Brain pericyte (primary cell): Measurements from ENCODE around the gene ST14.
"Not testable (repeated sequence)": the region's sequence is repeated elsewhere in the genome, so short reads cannot be mapped to it uniquely, and the experiment has no call there.

Experiments used
- DNase-seq: peaks from one replicate; pipeline ENCODE4 v3.0.0-alpha.2; 2012; ENCODE audit warnings: low read depth, low spot score

ST14 gene

GRCh38 chr11:130188585-130189347 lies 29.2 kb downstream of the ST14 start:
- DNase-seq = no peak

- no peak for DNase-seq
These were observed 30.1 kb downstream of the ST14 start for GRCh38 chr11:130189492-130190210.

- DNase-seq = no peak
These were observed 30.8 kb downstream of the ST14 start for GRCh38 chr11:130190371-130190881.

- DNase-seq = no peak
These were observed 32.3 kb downstream of the ST14 start for GRCh38 chr11:130191896-130192295.

GRCh38 chr11:130192845-130193267 lies 33.3 kb downstream of the ST14 start:
- no peak for DNase-seq

DNA sequence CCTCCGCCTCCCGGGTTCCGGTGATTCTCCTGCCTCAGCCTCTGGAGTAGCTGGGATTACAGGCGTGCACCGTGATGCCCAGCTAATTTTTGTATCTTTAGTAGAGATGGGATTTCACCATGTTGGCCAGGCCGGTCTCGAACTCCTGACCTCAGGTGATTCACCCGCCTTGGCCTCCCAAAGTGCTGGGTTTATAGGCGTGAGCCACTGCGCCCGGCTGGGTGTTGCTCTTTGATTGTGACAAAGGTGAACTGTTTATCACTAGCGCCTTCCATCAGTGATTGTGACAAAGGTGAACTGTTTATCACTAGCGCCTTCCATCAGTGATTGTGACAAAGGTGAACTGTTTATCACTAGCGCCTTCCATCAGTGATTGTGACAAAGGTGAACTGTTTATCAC lies 34.0 kb downstream of the ST14 start:
- DNase-seq = not testable (repeated sequence)

DNA sequence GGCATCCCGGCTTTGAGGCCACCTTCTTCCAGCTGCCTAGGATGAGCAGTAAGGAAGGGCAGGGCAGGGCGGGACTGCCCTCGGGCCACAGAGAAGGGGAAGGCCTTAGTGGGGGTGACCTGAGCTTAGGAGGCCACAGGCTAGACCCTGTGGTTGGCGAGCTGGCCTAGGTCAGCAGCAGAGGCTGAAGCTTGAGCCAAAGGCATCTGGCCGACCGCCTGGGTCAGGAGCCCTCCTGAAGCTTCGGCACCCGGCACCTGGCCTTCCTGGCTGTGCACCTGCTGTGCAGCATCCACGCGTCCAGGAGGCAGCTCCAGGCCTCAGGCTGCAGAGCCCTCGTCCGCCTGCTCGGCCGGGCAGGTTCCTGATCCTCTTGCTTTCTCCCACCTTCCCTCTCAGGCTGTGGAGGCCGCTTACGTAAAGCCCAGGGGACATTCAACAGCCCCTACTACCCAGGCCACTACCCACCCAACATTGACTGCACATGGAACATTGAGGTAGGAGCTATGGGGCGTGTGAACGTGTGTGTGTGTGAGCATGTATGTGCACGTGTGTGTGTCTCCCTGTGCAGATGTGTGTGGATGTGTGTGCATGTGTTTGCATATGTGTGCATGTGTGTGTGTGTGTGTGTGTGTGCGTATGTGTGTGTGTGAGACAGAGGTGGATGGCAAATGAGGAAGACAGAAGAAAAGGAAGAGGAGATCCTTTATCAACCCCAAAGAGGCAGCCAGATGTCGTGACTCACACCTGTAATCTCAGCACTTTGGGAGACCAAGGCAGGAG lies 34.9 kb downstream of the ST14 start:
- DNase-seq = no peak

DNA sequence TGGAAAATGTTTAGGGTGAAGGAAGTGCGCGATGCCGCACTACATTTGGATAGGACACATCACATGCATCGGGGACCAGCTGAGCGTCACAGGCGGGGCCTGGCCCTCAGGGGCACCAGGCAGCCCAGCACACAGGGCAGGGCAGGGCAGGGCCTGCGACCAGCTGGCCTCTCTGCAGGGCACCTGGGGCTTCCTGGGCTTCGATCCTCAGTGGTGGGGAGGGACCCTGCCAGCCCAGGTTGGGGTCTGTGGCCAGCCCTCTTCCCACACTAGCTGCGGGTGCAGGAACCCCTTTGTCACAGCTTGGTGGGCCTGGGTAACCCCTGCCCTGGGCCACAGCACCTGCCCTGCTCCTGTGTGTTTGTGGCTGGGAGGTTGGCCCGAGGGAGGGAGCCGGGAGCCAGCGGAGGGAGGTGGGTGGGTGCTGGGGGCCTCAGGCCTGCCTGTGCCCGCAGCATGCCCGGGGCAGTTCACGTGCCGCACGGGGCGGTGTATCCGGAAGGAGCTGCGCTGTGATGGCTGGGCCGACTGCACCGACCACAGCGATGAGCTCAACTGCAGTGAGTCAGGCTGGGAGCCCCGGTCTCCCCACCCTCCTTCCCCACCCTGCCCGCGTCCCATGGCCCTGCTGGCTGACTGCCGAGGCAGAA lies 37.9 kb downstream of the ST14 start:
- no peak for DNase-seq

GRCh38 chr11:130198292-130198691 lies 38.7 kb downstream of the ST14 start:
- no peak for DNase-seq

DNA sequence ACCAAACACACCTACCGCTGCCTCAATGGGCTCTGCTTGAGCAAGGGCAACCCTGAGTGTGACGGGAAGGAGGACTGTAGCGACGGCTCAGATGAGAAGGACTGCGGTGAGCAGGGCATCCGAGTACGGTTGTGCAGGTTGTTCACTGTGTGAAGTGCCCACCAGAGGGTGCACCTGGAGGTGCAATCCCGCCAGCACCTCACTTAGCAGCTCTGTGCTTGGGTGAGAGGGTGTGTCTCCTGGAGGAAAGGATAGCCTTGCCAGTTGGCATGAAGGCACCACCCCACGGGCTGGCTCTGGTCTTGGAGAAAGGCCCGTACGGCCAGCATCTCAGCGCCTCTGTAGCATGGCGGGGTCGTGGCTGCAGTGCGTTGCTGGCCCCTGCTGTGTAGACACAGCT lies 39.4 kb downstream of the ST14 start:
- DNase-seq = no peak

- no peak for DNase-seq
These were observed 40.2 kb downstream of the ST14 start for GRCh38 chr11:130199792-130200191.

DNA sequence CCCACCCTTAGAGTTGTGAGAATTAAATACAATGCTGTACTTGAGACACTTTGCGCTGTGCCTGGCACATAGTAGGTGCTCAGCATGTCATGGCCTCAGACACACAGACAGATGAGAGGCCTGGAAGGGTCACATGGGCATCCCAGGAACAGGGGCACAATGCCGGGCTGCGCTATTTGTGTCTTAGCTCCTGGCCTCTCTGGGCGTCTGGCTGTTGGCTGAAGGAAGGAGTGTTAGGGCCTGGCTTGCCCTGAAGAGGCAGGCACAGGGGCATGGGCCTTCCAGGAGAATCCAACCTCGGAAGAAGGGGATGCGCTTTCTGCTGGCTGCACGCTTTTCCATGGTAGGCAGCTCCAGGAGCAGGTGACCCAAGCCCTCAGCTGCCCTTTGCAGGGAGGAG lies 41.4 kb downstream of the ST14 start:
- no peak for DNase-seq

DNA sequence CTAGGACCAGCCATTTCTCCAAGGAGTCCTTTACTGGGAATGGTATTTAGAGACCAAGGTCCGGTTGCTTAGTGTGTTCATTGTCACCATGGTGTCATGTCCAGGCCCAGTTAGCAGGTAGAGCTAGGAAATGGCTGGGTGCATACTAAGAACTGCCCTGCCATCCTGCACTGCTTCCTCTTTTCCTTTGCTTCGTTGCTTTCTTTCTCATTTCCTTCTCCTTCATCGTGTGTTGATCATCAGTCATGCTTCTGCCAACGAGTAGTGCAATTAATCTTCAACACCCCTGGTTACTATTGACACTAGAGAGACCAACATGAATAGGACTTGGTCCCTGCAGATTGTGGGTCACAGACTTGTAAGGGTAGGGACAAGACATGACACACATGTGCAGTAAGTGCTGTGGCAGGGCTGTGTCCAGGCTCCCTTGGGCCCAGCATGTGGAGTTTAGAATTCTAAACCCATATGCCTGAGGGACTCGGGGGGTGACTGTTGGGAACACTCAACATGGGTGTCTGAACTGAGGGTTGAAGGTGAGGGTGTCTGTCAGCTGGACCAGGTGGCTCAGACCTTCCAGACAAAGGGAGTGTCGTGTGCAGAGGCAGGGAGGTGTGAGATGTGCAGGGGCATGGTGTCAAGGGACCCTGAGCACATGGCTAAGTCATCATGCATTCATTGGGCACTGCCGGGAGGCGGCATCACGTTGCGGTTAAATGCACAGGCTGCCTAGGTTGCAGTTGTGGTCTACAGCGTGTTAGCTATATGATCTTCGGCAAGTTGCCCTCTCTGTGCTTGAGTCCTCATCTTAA lies 42.6 kb downstream of the ST14 start:
- DNase-seq = no peak

DNA sequence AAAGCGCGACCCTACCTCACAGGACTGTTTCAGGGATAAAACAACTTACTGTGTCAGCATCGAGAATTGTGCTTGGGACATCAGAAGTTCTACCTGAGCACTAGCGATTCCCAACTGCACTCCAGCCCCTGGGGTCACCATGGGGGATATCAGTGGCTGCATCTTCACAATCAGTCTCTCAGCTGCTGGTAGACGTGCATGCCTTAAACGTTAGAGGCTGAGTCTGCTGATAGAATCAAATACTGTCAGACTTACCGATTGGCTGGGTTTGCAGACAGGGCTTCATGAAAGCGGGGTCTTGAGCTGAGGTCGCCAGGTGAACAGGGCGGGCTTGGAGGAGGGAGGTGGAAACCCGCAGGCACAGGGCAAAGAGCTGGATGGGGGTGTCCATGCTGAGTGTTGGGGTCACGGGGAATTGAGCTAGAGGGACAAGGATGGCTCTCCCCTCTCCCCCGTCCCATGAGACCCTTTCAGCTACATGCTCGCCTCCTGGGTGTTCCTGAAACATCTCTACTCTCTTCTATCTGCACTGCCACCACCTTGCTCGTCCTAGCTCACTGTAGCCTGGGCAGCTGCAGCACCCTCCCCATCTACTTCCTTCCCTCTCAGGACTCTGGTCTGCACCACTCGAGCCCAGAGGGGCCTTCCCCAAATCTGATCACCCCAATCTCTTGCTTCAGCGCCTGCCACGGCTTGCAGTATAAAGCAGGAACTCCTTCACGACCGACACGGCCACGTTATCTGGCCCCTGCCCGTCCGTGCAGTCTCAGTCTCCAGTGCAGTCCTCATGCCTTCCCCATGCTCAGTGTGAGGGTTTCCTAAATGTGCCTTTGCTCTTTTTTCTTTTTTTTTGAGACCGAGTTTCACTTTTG lies 43.5 kb downstream of the ST14 start:
- DNase-seq = no peak

DNA sequence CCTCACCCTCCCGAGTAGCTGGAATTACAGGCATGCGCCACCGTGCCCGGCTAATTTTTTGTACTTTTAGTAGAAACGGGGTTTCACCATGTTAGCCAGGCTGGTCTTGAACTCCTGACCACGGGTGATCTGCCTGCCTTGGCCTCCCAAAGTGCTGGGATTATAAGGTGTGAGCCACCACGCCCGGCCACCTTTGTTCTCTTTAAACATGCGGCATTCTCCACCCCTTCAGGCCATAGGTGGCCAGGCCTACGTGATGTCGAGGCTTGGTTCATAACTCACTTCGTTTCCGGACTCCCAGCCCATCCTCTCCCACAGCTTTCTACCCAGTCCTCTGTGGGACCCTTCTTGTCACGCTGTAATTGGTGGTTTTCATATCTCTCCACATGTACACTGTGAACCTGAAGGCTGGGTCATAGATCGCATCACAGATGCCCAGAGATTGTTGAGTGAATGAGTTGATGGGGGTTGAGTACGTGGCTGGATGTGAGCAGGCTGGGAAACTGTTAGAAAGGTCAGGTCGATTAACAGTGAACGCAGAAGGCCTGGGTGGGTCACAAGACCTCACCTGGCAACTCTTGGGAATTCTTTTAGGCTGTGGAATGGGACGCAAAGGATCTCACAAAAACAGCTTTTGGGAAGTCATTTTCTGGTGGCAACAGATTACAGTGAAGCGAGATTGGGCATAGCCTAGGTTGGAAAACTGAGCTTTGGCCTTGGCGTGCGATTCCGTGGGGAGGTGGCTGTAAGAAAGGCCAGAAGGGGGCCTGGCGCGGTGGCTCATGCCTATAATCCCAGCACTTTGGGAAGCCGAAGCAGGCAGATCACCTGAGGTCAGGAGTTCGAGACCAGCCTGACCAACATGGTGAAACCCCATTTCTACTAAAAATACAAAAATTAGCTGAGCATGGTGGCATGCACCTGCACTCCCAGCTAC lies 44.5 kb downstream of the ST14 start:
- no peak for DNase-seq

GRCh38 chr11:130204703-130205095 lies 45.1 kb downstream of the ST14 start:
- DNase-seq = no peak

- no peak for DNase-seq
These were observed 46.6 kb downstream of the ST14 start for GRCh38 chr11:130206141-130206540.

DNA sequence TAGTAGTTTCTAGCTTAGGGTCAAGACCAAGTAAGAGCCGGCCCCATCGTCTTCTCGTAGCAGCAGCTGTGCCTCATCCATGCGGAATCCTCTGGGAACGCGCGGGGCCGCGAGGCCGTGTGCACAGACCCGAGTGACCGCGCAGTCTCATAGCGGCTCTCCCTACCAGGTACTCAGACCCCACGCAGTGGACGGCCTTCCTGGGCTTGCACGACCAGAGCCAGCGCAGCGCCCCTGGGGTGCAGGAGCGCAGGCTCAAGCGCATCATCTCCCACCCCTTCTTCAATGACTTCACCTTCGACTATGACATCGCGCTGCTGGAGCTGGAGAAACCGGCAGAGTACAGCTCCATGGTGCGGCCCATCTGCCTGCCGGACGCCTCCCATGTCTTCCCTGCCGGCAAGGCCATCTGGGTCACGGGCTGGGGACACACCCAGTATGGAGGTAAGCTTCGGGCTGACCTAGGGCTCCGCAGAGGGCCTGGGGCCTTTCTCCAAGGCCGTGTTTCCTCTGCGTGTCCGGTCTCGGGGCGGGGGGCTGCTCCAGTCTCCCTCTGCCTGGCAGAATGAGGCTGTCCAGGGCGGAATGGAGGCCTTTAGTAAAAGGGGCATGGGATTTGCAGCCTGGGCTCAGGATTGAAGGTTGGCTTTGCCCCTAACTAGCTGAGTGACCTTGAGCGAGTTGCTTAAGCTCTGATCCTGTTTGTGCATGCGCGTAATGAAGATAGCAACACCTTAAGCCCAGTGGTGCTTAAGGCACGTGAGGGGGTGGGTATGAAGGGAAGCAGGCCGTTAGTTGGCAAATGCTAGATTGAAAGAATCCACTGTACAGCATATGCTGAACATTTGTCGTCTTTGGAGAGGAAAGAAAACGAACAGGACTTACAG lies 48.9 kb downstream of the ST14 start:
- no peak for DNase-seq
